Renal cortex interstitium (tissue), 11 donors: ENCODE data around the gene DESI1. TPM values are rescaled to one million over a fixed set of nuclear protein-coding genes. Genes with fewer than 3 reads are reported as not detected.
"Not testable (repeated sequence)": the region's sequence is repeated elsewhere in the genome, so short reads cannot be mapped to it uniquely, and the experiment has no call there.

Source experiments
- DNase-seq, 11 donors: peaks; one replicate each; pipeline ENCODE4 v3.0.0-alpha.2; 2013; ENCODE audit warnings: low read depth in 9 of 11, low spot score in 4 of 11; ENCODE audit errors: extremely low read depth in 1 of 11
- polyA plus RNA-seq, 3 donors: library from polyadenylated mRNA; unstranded; fragments of 120-200 nt; gene quantifications; one replicate each; pipeline ENCODE4 v1.2.1, GENCODE V29; 2013; ENCODE audit not compliant: insufficient read length in 3 of 3

DESI1 gene
- polyA plus RNA-seq, 3 donors, result 25.0 to 33.6 (median 26.7) TPM

DNA sequence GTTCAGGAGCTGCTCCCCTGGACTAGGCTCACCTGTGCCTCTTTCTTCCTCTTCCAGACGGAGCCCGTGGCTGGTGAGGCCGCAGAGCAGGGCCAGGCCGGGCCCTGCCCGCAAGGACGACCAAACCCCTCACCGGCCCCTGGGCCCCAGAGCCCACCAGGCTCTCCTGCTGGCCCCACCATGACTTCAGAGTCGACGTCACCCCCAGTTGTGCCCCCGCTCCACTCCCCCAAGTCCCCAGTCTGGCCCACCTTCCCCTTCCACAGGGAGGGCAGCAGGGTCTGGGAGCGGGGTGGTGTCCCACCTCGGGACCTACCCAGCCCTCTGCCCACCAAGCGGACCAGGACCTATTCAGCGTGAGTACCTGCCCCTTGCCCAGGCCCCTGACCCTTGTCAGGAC, 49.1 kb downstream of the DESI1 start:
- no peak for DNase-seq

DNA sequence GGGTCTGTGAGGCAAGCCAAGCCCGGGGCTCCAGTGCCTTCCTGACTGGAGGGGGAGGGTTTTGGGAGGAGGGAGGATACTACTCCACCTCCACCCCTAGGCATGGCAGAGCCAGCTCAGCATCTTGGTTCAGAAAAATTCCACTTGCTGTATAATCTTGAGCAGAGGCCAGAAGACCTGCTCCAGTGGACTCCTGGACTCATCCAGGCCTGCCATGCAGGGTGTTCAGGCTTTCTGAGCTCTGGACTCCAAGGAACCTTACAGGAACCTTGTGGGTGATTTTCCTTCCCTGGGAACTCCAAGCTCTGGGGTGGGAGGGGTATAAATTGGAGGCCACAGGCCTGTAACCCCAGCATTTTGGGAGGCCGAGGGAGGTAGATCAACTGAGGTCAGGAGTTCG, 50.6 kb downstream of the DESI1 start:
- no peak for DNase-seq

DNA sequence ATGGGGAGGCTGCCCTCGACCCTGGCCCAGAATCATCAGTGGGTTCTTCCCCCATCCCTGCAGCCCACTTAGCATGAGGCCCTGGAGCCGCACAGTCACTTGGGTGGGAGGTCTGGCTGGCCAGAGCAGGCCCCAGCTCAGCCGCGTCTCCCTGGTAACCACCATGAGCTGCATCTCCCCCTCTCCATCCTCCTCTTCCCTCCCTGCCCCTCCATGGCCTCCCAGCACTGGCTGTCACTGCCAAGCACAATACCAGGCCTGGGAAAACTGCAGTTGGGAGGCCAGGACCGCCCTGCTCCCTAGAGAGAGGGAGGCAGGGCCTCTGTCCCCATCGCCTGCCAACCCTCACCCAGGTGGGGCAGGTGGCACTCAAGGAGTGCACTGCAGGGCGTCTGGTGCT, 52.0 kb downstream of the DESI1 start:
- DNase-seq, result no peak

DNA sequence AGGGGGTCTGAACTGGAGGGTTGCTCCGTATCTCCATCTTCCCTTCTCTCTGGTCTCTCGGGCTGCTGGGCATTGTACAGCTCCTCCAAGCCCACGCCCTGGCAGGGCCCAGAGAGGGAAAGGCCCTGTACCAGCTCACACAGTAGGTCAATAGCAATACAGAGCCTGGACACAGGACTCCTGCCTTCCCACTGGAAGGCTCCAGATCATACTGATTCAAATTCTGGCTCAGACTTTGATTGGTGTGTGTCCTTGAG, 53.4 kb downstream of the DESI1 start:
- DNase-seq, result no peak

DNA sequence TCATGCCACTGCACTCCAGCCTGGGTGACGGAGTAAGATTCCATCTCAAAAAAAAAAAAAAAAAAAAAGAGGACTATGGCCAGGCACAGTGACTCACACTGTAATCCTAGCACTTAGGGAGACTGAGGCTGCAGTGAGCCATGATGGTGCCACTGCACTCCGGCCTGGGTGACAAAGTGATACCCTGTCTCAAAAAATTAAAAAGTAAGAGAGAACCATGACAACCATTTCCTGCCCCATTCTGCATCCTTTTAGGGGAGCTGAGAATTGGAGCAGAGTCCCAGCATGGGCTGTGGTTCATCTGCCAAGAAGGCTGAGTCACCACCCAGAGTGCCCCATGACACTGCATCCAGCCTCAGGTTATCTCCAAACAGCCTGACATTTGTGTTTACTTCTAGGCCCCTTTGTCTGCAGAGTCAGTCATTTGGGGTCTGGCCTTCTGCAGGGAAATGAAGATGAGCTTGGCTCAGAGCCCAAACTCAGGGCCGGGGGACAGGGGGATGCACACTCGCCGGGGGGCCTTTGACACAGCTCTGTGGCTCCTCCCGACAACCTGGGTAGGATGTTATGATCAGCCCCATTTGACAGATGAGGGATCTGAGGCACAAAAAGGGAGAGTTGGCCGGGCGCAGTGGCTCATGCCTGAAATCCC, 55.3 kb downstream of the DESI1 start:
- DNase-seq, result no peak

- DNase-seq, result no peak
Measured at GRCh38 chr22:41564563-41564962, 56.3 kb downstream of the DESI1 start.

DNA sequence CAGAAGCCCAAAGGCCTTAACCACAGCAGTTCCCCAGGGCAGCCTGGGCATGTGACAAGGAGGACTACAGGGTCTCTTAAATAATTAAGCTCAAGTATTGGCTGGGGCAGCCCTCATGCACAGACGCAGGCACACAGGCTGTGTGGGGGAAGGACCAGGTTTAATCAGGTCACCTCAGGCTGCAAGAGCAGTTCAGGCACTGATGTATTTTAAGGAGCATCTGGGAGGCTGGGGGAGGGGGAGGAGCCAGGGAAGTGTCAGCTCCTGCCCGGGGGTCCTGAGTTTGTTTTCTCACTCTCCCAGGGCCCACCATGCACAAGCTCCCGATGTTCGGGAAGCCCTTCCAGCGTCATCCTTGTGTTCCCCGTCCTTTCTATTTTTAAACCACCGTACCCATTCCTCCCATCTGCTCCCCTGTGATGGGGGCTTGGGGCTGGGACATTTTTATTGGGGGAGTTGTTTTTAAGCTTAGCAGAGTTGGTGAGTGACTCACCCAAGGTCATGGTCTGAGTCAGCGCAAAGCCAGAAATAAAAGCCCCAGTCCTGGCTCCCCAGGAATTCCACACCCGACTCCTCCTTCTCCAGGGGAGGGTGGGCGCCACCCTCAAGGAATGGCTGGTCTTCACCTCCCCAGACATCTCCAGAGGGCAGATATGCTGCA, 57.7 kb downstream of the DESI1 start:
- DNase-seq, result no peak

GRCh38 chr22:41562461-41562860, 58.4 kb downstream of the DESI1 start:
- no peak for DNase-seq

- DNase-seq, result no peak
Measured at GRCh38 chr22:41561788-41562187, 59.1 kb downstream of the DESI1 start.

DNA sequence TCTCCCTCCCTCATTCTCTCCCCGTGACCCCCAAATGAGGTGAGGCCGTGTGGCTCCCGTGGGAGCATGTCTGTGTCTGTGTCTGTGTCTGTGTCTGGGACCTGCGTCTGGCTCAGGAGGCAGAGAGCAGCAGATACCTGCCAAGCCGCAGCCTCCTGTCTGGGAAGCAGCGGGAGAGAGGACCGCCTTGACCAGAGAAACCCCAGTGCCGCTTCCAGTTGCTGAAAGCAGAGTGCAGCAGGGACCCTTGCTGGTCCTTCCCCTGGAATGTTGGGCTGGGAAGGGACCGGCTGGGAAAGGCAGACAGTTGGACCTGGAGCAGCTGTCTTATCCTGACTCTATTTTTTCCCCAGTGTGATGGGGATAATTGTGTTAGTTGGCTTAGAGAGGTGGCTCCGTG, 59.5 kb downstream of the DESI1 start:
- no peak for DNase-seq

DNA sequence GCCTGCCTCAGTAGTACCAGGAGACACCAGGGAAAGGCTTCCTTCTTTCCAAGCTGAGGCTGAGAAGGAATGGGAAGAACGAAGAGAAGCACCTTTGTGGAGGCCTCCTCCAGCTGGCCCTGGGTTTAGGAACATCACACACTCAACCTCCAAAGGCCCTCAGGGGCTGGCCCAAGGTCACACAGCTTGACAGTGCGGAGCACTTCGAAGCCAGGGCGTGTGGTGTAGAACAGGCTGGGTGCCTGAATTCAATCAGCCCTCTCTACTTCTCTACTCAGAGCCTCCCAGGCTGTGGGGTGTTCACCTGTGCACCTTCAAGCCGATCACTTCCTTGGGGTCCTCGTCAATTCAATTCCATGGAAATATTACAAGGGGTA, 60.8 kb downstream of the DESI1 start:
- DNase-seq, result no peak

- not testable (repeated sequence) for DNase-seq
Measured at GRCh38 chr22:41558241-41558630, 62.6 kb downstream of the DESI1 start.

DNA sequence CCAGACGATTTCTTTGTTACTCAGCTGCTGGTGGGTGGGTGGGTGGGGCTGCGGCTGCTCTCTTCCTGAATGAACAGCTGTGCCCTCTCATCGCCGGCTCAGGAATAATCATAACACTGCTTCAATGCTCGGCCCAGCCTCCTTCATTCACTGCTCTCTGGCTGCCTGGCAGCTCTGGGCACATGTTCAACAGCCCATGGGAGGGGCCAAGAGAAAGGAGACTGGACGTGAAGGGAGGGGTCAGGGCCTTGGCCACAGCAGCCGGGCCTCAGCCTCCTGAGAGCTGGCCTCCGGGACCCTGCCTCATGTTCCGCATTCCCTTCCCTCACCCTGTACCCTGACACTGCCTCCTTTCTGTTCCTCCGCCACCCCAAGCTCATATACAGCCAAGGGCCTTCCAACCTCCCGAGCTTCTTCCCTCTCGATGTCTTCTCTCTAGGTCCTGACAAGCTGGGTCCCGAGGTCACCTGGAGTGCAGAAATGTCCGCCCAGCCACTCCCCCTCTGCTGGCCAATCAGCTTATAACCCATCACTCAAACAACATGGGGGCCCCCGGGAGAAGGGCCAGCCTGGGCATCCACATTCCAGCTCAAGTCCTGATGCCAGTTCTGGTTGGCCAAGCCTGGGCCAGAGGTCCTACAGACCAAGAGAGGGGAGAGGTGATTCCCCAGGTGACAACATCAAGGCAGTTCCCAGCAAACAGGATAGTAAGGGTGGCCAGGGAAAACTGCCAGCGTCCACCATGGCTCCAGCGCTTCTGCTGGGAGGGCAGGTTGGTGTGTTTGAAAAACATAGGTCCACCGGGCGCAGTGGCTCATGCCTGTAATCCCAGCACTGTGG, 63.2 kb downstream of the DESI1 start:
- peak in 5 of 11 donors; percentile 71 to 84 (median 73) for DNase-seq

DNA sequence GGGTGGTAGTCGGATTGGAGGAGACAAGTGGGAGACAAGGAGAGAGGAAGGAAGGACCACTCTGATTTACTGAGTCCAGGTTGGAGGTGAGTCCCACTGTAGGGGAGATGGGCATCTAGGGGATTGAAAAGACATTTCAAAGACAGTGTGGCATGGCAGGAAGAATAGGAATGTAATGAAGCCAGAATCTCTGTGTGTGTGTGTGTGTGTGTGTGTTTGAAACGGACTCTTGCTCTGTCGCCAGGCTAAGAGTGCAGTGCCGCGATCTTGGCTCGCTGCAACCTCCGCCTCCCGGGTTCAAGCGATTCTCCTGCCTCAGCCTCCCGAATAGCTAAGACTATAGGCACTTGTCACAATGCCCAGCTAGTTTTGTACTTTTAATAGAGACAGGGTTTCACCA, 64.3 kb downstream of the DESI1 start:
- no peak for DNase-seq

DNA sequence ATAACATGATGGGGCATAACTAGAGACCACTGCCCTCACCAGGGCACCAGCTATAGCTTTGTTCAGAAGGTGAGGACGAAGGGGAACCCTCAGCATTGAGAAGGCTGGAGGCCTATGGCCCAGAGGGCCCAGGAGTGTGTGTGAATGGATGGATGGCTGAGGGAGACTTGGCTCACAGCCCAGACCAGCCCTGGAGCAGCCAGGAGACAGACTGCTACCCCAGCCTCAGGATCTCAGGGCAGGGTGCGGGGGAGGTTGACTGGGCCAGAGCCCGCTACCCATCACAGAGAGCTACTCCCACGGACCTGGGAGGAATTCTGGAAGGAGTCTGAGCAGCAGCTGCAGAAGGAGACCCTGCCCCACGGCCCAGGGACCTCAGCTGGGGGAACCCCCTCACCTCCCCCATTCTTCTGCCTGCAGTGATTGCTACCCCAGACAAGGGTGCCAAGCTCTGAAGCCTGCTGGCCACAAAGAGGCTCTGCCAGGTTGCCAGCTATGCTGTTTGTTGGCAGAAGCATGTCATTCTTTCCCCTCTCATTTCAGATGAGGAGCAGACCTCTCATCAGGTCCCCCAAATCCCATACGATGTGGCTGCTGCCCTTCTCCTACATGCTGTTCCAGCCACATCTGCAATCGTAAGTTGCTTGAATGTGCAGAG, 65.4 kb downstream of the DESI1 start:
- peak in 3 of 11 donors; percentile 43 to 64 (median 59) for DNase-seq

DNA sequence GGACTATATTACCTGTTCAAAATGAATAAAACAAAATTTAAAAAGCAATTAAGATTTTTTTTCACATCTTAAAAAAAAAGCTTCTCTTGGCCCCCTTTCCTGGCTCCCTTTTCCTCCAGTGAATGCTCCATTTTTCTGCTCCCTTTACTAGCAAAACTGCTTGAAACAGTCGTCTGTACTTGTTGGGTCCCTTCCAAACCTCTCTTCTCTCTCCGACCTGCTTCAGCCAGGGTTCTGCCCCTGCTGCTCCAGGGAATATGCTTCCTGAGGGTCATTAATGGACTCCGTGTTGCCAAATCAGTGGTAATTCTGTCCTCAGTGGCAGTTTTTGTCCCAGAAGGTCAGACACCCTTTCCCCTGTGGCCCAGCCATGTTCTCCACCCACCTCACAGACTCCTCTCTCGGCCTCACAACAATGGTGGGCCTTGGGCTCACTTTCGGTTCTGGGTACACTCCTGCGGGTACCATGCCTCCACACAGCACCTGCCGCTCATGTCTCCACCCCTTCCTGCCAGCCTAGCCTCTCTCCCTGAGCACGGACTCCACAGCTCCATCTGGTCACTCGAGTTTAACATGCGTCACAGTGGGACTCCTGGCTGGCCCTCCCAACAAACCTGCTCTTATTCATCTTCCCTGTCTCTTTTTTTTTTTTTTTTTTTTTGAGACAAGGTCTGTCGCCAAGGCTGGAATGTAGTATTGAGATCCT, 68.8 kb downstream of the DESI1 start:
- DNase-seq, result no peak

DNA sequence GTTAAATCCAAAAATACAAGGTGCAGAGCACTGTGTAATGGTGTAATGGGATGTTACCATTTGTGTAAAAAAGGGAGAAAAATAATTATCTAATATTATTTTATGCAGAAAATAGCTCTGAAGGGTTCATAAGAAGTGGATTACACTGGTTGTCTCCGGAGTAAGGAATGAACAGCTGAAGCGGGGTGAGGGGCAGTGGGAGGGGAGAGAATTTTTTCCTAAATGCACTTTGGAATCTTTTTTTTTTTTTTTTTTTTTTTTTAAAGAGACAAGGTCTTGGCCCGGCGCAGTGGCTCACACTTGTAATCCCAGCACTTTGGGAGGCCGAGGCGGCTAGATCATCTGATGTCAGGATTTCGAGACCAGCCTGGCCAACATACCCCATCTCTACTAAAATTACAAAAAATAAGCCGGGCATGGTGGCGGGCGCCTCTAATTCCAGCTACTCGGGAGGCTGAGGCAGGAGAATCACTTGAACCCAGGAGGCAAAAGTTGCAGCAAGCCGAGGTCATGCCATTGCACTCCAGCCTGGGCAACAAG, 69.8 kb downstream of the DESI1 start:
- DNase-seq, result no peak

- no peak for DNase-seq
Measured at GRCh38 chr22:41548830-41549211, 72.0 kb downstream of the DESI1 start.
